Kidney (tissue), 14 donors: ENCODE data around the gene CCDC3. TPM values are rescaled to one million over a fixed set of nuclear protein-coding genes. Genes with fewer than 3 reads are reported as not detected.
"Not testable (repeated sequence)": the region's sequence is repeated elsewhere in the genome, so short reads cannot be mapped to it uniquely, and the experiment has no call there.

ENCODE experiments used
- DNase-seq, 5 donors: peaks; one replicate each; pipeline ENCODE4 v3.0.0-alpha.2; 2013 to 2020
- FAIRE-seq: peaks from 2 replicates; lab custom pipeline; 2012; peaks lifted over from hg19 to GRCh38; lab: Jason Lieb, UNC
- H3K27ac ChIP-seq, 2 donors: one replicate each; pipeline ENCODE4 v1.7.0; 2013; ENCODE audit warnings: low read depth in 2 of 2, low read length in 2 of 2, inconsistent platforms in 1 of 2
- H3K27me3 ChIP-seq: one replicate; pipeline ENCODE4 v1.7.1; 2013; ENCODE audit warnings: low read length, inconsistent platforms; ENCODE audit not compliant: control insufficient read depth, insufficient read depth
- H3K36me3 ChIP-seq, 3 donors: one replicate each; pipeline versions ENCODE4 v1.7.0 to v1.7.1; 2013; ENCODE audit warnings: low read length in 3 of 3, control low read depth in 1 of 3, inconsistent platforms in 1 of 3; ENCODE audit not compliant: insufficient read depth in 3 of 3, control insufficient read depth in 2 of 3
- H3K4me1 ChIP-seq, 3 donors: one replicate each; pipeline versions ENCODE4 v1.7.0 to v1.7.1; 2013; ENCODE audit warnings: low read length in 3 of 3, inconsistent platforms in 1 of 3, low read depth in 1 of 3; ENCODE audit not compliant: control insufficient read depth in 2 of 3, insufficient read depth in 2 of 3
- H3K4me3 ChIP-seq, 3 donors: one replicate each; pipeline versions ENCODE4 v1.7.0 to v1.8.1; 2013; ENCODE audit warnings: low read length in 3 of 3, control low read depth in 1 of 3, inconsistent platforms in 1 of 3
- H3K9ac ChIP-seq, 3 donors: one replicate each; pipeline versions ENCODE4 v1.7.0 to v1.7.1; 2013; ENCODE audit warnings: low read length in 3 of 3, control low read depth in 1 of 3, inconsistent platforms in 1 of 3
- H3K9me3 ChIP-seq, 3 donors: one replicate each; pipeline versions ENCODE4 v1.7.0 to v1.7.1; 2013; ENCODE audit warnings: low read length in 3 of 3, control low read depth in 1 of 3, inconsistent platforms in 1 of 3; ENCODE audit not compliant: control insufficient read depth in 2 of 3, insufficient read depth in 1 of 3
- intact Hi-C: fragments of 100-400 bp; cut with DNase I; formaldehyde crosslinking; loops from one replicate; pipeline ENCODE4 v1.11.1; 2022
- polyA plus RNA-seq: library from polyadenylated mRNA; stranded (reverse); fragments of 350-450 nt; fragmentation: Illumina TruSeq; extraction: RNeasy Lipid Tissue Mini Kit (QIAGEN cat#74804); gene quantifications from one replicate; pipeline ENCODE4 v1.2.3, GENCODE V29; 2014; ENCODE audit warnings: low read depth, low replicate concordance; ENCODE audit not compliant: insufficient read depth
- total RNA-seq: library from RNA; stranded (reverse); fragmentation: NEBNext Ultra II Directional; extraction: Animal tissue kit (Norgen Biotek cat#: 25700); gene quantifications from one replicate; pipeline ENCODE4 v1.2.1, GENCODE V29; 2021
- TF ChIP-seq, protein P1 (sequence below): IDR thresholded peaks from 3 replicates; pipeline ENCODE4 v1.5.1; 2012; ENCODE audit warnings: mild to moderate bottlenecking, moderate library complexity, borderline replicate concordance; ENCODE audit not compliant: insufficient read depth; ENCODE audit errors: extremely low read depth
- donor health status: control.
- donor health status: control.
- donor health status: control.
- donor health status: control.
- donor health status: control.
- donor health status: DM: yes; HTN: yes; CAD: no.
- donor health status: Normal renal cell carcinoma (clear cell type).

Gene CCDC3
- total and polyA plus RNA-seq, 2 donors from 2014 or later = 9.7 to 33.5 TPM

DNA sequence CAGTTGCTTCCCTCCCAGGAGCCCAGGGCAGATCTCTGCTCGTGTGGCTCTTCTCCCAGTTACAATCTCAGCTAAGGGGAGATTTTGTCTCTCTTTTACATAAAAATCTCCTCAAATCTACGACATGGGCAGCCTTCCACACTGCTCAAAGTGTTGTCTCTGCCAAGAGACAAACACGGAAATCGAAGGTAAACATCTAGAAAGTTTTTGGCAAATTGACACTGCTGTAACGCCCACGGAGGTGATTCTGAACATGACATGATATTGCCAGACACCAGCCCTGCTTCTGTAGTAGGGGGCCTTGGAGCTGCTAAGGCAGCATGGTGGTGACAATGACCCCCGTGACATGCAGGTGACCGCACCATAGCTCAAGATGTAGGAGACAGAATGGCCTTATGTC is 128.3 kb downstream of the CCDC3 start:
- Histone ChIP-seq H3K4me1 (no peaks in the 10 kb centered on the region), H3K36me3 (no peaks in the 10 kb centered on the region), H3K27me3 (no peaks in the 10 kb centered on the region), H3K4me3 (no peak overlapping the region), H3K27ac (no peak overlapping the region), H3K9me3 (no peaks in the 10 kb centered on the region), H3K9ac (no peak overlapping the region)
- FAIRE-seq (no peak), DNase-seq (no peak)
- intact Hi-C loops = no loop called here
- TF ChIP-seq, protein P1, sequence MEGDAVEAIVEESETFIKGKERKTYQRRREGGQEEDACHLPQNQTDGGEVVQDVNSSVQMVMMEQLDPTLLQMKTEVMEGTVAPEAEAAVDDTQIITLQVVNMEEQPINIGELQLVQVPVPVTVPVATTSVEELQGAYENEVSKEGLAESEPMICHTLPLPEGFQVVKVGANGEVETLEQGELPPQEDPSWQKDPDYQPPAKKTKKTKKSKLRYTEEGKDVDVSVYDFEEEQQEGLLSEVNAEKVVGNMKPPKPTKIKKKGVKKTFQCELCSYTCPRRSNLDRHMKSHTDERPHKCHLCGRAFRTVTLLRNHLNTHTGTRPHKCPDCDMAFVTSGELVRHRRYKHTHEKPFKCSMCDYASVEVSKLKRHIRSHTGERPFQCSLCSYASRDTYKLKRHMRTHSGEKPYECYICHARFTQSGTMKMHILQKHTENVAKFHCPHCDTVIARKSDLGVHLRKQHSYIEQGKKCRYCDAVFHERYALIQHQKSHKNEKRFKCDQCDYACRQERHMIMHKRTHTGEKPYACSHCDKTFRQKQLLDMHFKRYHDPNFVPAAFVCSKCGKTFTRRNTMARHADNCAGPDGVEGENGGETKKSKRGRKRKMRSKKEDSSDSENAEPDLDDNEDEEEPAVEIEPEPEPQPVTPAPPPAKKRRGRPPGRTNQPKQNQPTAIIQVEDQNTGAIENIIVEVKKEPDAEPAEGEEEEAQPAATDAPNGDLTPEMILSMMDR = no peak

DNA sequence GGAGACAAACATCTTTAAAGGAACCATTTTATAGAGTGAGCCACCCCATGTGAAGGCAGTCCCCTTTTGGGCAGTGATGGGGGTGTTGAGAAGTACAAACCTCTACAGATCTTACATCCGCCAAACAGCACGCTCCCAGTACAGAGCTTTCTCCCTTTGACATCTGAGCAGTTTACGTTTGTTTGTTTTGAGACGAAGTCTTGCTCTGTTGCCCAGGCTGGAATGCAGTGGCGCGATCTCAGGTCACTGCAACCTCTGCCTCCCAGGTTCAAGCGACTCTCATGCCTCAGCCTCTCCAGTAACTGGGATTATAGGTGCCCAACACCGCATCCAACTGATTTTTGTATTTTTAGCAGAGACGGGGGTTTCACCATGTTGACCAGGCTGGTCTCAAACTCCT is 128.9 kb downstream of the CCDC3 start:
- no peaks in the 10 kb centered on the region for H3K27me3 ChIP-seq
- no peaks in the 10 kb centered on the region for H3K4me1 ChIP-seq
- TF ChIP-seq, protein P1 = no peak
- H3K36me3 ChIP-seq = no peaks in the 10 kb centered on the region
- no peak overlapping the region for H3K4me3 ChIP-seq
- H3K27ac ChIP-seq = no peak overlapping the region
- DNase-seq (peak in 3 of 5 donors; percentile 56 to 80 (median 79)), FAIRE-seq (no peak)
- no peaks in the 10 kb centered on the region for H3K9me3 ChIP-seq
- no peak overlapping the region for H3K9ac ChIP-seq
- intact Hi-C loops = no loop called here

DNA sequence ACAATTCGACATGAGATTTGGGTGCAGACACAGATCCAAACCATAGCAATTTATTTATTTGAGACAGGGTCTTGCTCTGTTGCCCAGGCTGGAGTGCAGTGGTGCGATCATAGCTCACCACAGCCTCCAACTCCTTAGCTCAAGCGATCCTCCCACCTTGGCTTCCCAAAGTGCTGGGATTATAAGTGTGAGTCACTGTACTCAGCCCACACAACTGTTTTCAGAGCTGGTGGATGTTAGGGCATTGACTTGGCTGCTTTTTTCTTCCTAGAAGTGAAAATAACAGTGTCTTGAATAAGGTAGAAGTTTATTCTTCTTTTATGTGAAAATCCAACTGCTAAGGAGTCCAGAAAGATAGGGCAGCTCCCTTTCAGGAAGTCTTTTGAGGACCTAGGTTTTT is 132.1 kb downstream of the CCDC3 start:
- H3K27ac ChIP-seq = no peak overlapping the region
- H3K4me1 ChIP-seq = no peaks in the 10 kb centered on the region
- no peaks in the 10 kb centered on the region for H3K9me3 ChIP-seq
- no peaks in the 10 kb centered on the region for H3K36me3 ChIP-seq
- H3K4me3 ChIP-seq = no peak overlapping the region
- H3K27me3 ChIP-seq = no peaks in the 10 kb centered on the region
- no peak for FAIRE-seq
- TF ChIP-seq, protein P1 = no peak
- DNase-seq = no peak
- intact Hi-C loops = no loop called here
- H3K9ac ChIP-seq = no peak overlapping the region

DNA sequence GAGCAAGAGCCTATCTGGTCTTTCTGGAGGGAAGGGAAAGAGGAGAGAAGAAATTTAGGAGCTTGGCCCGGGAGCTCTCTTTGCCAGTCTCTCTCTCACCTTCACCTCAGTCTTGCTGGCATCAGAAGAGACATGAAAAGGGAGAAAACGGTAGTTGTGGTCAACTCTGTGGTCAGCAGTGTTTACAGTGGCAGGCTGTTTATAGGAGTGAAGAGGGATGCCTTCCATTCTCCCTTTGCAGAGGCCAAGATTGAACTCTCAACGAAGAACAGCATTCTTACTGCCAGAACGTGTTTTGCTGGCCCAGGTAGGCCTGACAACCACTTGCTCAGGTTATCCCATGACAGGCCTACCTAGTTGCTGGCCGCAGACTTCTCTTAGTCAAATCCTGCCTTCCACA is 133.3 kb downstream of the CCDC3 start:
- no peak for DNase-seq
- H3K4me1 ChIP-seq = no peaks in the 10 kb centered on the region
- H3K9me3 ChIP-seq = no peaks in the 10 kb centered on the region
- H3K36me3 ChIP-seq = no peaks in the 10 kb centered on the region
- no peak overlapping the region for H3K9ac ChIP-seq
- TF ChIP-seq, protein P1 = no peak
- FAIRE-seq = no peak
- no peak overlapping the region for H3K27ac ChIP-seq
- intact Hi-C loops = no loop called here
- no peaks in the 10 kb centered on the region for H3K27me3 ChIP-seq
- H3K4me3 ChIP-seq = no peak overlapping the region

DNA sequence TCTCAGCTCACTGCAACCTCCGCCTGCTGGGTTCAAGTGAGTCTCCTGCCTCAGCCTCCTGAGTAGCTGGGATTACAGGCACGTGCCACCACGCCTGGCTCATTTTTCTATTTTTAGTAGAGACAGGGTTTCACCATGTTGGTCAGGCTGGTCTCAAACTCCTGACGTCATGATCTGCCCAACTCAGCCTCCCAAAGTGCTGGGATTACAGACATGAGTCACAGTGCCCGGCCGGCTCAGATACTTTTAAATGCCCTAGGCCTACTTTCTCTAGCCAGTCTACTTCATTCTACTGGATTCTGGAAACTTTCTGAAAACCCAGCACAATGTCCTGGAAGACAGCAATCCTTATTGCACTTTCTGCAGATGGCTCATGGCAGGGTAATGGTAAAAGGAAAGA is 136.0 kb downstream of the CCDC3 start:
- H3K27me3 ChIP-seq, H3K4me1 ChIP-seq, H3K27ac ChIP-seq, H3K4me3 ChIP-seq, intact Hi-C loops, DNase-seq, H3K9ac ChIP-seq, H3K36me3 ChIP-seq, H3K9me3 ChIP-seq, FAIRE-seq: not testable (repeated sequence)
